ENCODE data around the gene TTC12. TPM values are rescaled to one million over a fixed set of nuclear protein-coding genes. Genes with fewer than 3 reads are reported as not detected.

Gene TTC12
- total and polyA plus RNA-seq, 8 donors = 3.7 to 58.9 (median 11.1) TPM

GRCh38 chr11:113305440-113306336, 8.7 kb upstream of the TTC12 start:
- WGBS, 5 donors = 37 to 47% (median 44%) methylated on average over 12 of the region's 12 CpGs

GRCh38 chr11:113308601-113309000, 5.8 kb upstream of the TTC12 start:
- H3K4me3 ChIP-seq = no peak overlapping the region
- H3K27ac ChIP-seq = no peak overlapping the region
- no peak for TF ChIP-seq EP300 (IDR thresholded peaks at IDR 0.05)
- no peak for TF ChIP-seq POLR2AphosphoS5 (IDR thresholded peaks at IDR 0.05)
- no peak for TF ChIP-seq CTCF (IDR thresholded peaks at IDR 0.05)
- no peak for TF ChIP-seq POLR2A (IDR thresholded peaks at IDR 0.05)
- no peaks in the 10 kb centered on the region for H3K27me3 ChIP-seq
- WGBS, 5 donors = 52 to 72% (median 67%) methylated on average over 2 of the region's 2 CpGs
- peaks cover 0 to 5% (median 1%) of the 10 kb centered on the region in 4 donors for H3K4me1 ChIP-seq
- H3K9me3 ChIP-seq = no peaks in the 10 kb centered on the region
- H3K36me3 ChIP-seq = no peaks in the 10 kb centered on the region
- intact Hi-C loops (cut with DNase I; ENCODE audit: low total_unique reads) = loop anchor here (5.0 kb wide), 1 partner anchor 224 kb away; no protein-coding TSS in a partner anchor
- no peak for DNase-seq

More at GRCh38 chr11:113305440-113306336, 8.7 kb upstream of the TTC12 start:
- H3K4me3 ChIP-seq = no peak overlapping the region
- TF ChIP-seq EP300 (IDR thresholded peaks at IDR 0.05) (no peak), POLR2AphosphoS5 (IDR thresholded peaks at IDR 0.05) (peak in 1 of 3 donors; percentile 35), CTCF (IDR thresholded peaks at IDR 0.05) (peak in 5 of 7 experiments; percentile 79 to 88 (median 85)), POLR2A (IDR thresholded peaks at IDR 0.05) (no peak)
- intact Hi-C loops (cut with DNase I; ENCODE audit: low total_unique reads) = loop anchor here (5.0 kb wide), 1 partner anchor 227 kb away; no protein-coding TSS in a partner anchor
- H3K27ac ChIP-seq = no peak overlapping the region
- no peaks in the 10 kb centered on the region for H3K9me3 ChIP-seq
- no peaks in the 10 kb centered on the region for H3K36me3 ChIP-seq
- peaks cover 0 to 4% (median 0%) of the 10 kb centered on the region in 4 donors for H3K4me1 ChIP-seq
- DNase-seq = peak; percentile 83 to 90
- H3K27me3 ChIP-seq = no peaks in the 10 kb centered on the region

- Histone ChIP-seq H3K27ac (no peak overlapping the region), H3K9me3 (no peaks in the 10 kb centered on the region), H3K4me3 (no peak overlapping the region), H3K36me3 (no peaks in the 10 kb centered on the region), H3K4me1 (peaks cover 10 to 26% (median 17%) of the 10 kb centered on the region in 4 donors), H3K27me3 (no peaks in the 10 kb centered on the region)
- TF ChIP-seq POLR2A (IDR thresholded peaks at IDR 0.05) = no peak
- TF ChIP-seq EP300 (IDR thresholded peaks at IDR 0.05) = no peak
- no peak for TF ChIP-seq CTCF (IDR thresholded peaks at IDR 0.05)
- TF ChIP-seq POLR2AphosphoS5 (IDR thresholded peaks at IDR 0.05) = no peak
- no peak for DNase-seq
- intact Hi-C loops (cut with DNase I; ENCODE audit: low total_unique reads) = no loop called here
- 88 to 96% (median 90%) methylated on average over 1 of the region's 1 CpG for WGBS, 5 donors
These were observed 2.8 kb upstream of the TTC12 start for GRCh38 chr11:113311536-113311935.

GRCh38 chr11:113313601-113314000, 782 bp upstream of the TTC12 start:
- Histone ChIP-seq H3K4me3 (peak overlapping the region in 1 of 4 donors; percentile 64), H3K36me3 (peaks cover 0 to 19% (median 8%) of the 10 kb centered on the region in 4 donors), H3K27ac (peak overlapping the region in 2 of 5 donors; percentile 87 to 90), H3K4me1 (peaks cover 10 to 29% (median 17%) of the 10 kb centered on the region in 4 donors), H3K9me3 (no peaks in the 10 kb centered on the region), H3K27me3 (no peaks in the 10 kb centered on the region)
- WGBS, 5 donors = 85 to 94% (median 88%) methylated on average over 3 of the region's 3 CpGs
- intact Hi-C loops (cut with DNase I; ENCODE audit: low total_unique reads) = no loop called here
- no peak for TF ChIP-seq POLR2AphosphoS5 (IDR thresholded peaks at IDR 0.05)
- no peak for TF ChIP-seq POLR2A (IDR thresholded peaks at IDR 0.05)
- no peak for TF ChIP-seq CTCF (IDR thresholded peaks at IDR 0.05)
- no peak for TF ChIP-seq EP300 (IDR thresholded peaks at IDR 0.05)
- no peak for DNase-seq
